Measurements from ENCODE around the gene NSDHL. TPM values are rescaled to one million over a fixed set of nuclear protein-coding genes. Genes with fewer than 3 reads are reported as not detected.

The NSDHL gene
- total RNA-seq, 4 donors from 2014 or later = 1.4 to 21.0 (median 13.5) TPM

DNA sequence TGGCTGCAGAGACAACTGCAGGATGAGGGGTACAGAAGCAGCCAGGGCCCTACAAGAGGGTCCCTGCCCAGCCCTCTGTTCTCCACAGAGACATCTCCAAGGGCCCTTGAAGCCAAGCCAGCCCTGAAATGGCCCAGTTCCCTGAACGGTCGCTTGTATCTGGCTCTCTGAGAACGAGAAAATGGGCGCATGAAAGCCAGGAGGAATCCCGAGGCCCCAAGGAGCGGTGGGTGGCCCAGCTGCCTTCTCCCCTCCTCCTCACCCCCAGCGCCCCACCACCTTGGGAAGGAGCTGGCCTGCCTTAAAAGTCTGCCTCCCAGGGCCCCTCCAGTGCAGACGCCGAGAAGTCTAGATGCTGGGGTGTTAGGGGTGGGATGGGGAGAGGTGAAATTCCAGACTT is 72.7 kb downstream of the NSDHL start:
- in situ Hi-C loops (cut with MboI; ENCODE audit: low pct_ligation_motif_present in 1 of 4, low pct_unique_long_range_greater_than_20kb in 1 of 4, low sequenced_read_pairs in 3 of 4) (no loop called here), intact Hi-C loops (cut with DNase I; ENCODE audit: low total_unique reads) (no loop called here)
- no peak overlapping the region for H3K27ac ChIP-seq
- H3K4me3 ChIP-seq = no peak overlapping the region
- 67 to 84% methylated on average over 6 to 9 of the region's 9 CpGs for WGBS, 2 donors (ENCODE audit: low coverage in 1 of 2)
- no peaks in the 10 kb centered on the region for H3K36me3 ChIP-seq
- no peak for DNase-seq
- H3K27me3 ChIP-seq = peaks cover 3% of the 10 kb centered on the region
- TF ChIP-seq, protein P1, sequence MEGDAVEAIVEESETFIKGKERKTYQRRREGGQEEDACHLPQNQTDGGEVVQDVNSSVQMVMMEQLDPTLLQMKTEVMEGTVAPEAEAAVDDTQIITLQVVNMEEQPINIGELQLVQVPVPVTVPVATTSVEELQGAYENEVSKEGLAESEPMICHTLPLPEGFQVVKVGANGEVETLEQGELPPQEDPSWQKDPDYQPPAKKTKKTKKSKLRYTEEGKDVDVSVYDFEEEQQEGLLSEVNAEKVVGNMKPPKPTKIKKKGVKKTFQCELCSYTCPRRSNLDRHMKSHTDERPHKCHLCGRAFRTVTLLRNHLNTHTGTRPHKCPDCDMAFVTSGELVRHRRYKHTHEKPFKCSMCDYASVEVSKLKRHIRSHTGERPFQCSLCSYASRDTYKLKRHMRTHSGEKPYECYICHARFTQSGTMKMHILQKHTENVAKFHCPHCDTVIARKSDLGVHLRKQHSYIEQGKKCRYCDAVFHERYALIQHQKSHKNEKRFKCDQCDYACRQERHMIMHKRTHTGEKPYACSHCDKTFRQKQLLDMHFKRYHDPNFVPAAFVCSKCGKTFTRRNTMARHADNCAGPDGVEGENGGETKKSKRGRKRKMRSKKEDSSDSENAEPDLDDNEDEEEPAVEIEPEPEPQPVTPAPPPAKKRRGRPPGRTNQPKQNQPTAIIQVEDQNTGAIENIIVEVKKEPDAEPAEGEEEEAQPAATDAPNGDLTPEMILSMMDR (IDR thresholded peaks at IDR 0.05) = no peak
- TF ChIP-seq POLR2A (IDR thresholded peaks at IDR 0.05) (no peak), EP300 (IDR thresholded peaks at IDR 0.05; ENCODE audit: low read depth) (no peak), POLR2AphosphoS5 (IDR thresholded peaks at IDR 0.05) (no peak)
- H3K4me1 ChIP-seq = no peaks in the 10 kb centered on the region
- H3K9me3 ChIP-seq = no peaks in the 10 kb centered on the region

DNA sequence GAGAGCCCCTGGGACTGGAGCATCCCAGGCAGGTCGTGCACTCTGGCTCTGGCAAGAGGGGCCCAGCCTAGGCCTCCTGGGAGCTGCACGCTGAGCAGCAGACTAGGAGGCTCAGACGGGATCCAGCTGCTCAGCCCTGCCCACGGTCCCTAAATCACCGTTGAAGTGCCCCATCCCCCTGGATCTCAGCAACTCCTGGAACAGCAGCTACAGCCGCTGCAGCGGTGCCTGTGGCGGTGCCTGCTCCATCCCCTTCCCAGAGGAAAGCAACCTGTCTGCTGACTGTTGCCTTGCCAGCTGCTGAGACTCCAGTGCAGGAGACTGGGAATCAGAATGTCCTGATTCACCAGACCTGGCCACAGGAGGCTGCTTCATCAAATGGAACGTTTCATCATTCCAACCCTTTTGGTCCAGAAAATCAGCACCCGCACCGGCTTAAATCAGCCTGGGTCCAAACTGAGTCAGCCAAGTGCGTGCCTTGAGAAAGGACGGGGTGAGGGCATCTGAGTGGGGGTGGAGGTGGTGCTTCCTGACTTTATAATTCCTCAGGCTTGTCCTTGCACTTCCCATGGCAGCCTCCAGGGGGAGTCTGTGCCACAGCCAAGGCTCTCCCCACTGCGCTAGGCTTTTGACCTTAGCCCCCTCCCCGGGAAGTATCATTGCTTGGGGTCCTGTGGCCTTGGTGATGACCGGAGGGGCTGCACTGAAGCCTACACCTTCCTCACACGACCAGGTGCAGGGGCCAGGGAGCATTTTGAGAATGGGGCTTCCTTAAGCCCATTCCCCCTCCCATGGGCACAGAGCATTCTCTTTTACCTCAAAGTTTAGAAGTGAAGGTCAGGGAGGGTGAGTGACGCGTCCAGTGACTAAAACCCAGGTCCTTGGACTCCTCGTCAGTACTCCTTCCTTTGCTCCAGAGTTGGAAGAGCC is 73.6 kb downstream of the NSDHL start:
- no peaks in the 10 kb centered on the region for H3K36me3 ChIP-seq
- H3K27me3 ChIP-seq = no peaks in the 10 kb centered on the region
- H3K4me1 ChIP-seq = no peaks in the 10 kb centered on the region
- TF ChIP-seq POLR2A (IDR thresholded peaks at IDR 0.05) (no peak), POLR2AphosphoS5 (IDR thresholded peaks at IDR 0.05) (no peak)
- TF ChIP-seq, protein P1 (IDR thresholded peaks at IDR 0.05) = peak; percentile 49 to 69 (median 63)
- H3K27ac ChIP-seq = no peak overlapping the region
- intact Hi-C loops (cut with DNase I; ENCODE audit: low total_unique reads) = no loop called here
- H3K9me3 ChIP-seq = no peaks in the 10 kb centered on the region
- 45% methylated on average over 20 of the region's 20 CpGs; no CpG with 5 or more reads in 1 of the 2 donors for WGBS, 2 donors (ENCODE audit: low coverage in 1 of 2)
- no peak overlapping the region for H3K4me3 ChIP-seq
- DNase-seq = peak; percentile 51
- in situ Hi-C loops (cut with MboI; ENCODE audit: low pct_ligation_motif_present in 1 of 4, low pct_unique_long_range_greater_than_20kb in 1 of 4, low sequenced_read_pairs in 3 of 4) = no loop called here

DNA sequence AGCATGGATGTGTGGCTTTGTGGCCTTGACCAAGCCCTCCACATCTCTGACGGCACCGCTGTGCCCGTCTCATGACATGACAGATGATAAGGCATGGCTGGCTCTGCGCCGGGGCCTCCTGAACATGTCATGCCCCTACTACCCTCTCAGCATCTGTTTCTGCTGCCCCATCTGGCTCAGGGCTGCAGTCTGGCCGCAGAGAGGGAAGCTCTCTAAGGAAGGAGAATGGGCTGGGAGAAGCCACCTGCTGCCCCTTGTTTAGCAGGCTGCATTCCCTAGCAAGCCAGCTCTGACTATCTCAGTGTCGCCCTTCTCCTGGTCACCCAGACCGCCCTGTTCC is 74.2 kb downstream of the NSDHL start:
- WGBS, 2 donors (ENCODE audit: low coverage in 1 of 2) = 72% methylated on average over 8 of the region's 8 CpGs; no CpG with 5 or more reads in 1 of the 2 donors
- no peak for DNase-seq
- intact Hi-C loops (cut with DNase I; ENCODE audit: low total_unique reads) (no loop called here), in situ Hi-C loops (cut with MboI; ENCODE audit: low pct_ligation_motif_present in 1 of 4, low pct_unique_long_range_greater_than_20kb in 1 of 4, low sequenced_read_pairs in 3 of 4) (no loop called here)
- Histone ChIP-seq H3K36me3 (no peaks in the 10 kb centered on the region), H3K27ac (no peak overlapping the region), H3K9me3 (no peaks in the 10 kb centered on the region), H3K4me3 (no peak overlapping the region), H3K4me1 (no peaks in the 10 kb centered on the region), H3K27me3 (no peaks in the 10 kb centered on the region)
- no peak for TF ChIP-seq EP300 (IDR thresholded peaks at IDR 0.05; ENCODE audit: low read depth)
- no peak for TF ChIP-seq POLR2A (IDR thresholded peaks at IDR 0.05)
- TF ChIP-seq POLR2AphosphoS5 (IDR thresholded peaks at IDR 0.05) = no peak
- TF ChIP-seq, protein P1 (IDR thresholded peaks at IDR 0.05) = no peak

DNA sequence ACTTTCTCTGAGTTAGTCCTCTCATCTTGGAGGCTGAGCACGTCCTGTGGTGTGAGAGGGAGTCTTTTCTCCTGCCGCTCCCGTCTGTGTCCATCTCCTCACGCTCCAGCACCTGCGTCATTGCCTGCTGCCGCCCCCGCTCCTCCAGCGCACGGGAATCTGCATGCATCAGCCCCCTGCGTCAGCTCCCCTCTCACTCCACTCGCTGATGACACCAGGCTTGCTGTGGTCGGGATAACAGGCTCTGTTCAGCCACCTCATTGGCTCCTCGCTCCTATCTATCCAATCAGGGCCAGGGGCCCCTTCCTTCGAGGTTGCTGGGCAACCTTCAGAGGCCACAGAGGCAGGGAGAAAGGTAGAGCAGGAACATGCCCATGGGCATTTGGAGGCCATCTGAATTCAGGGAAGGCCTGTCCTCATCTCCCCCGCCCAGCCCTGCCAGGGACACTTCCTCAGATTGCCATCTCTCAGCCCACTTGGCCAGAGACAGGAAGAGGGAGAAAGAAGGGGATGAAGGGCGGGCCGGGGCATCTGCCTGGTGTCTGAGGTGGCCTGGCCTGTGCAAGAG is 76.3 kb downstream of the NSDHL start:
- 69% methylated on average over 17 of the region's 17 CpGs; no CpG with 5 or more reads in 1 of the 2 donors for WGBS, 2 donors (ENCODE audit: low coverage in 1 of 2)
- Histone ChIP-seq H3K36me3 (no peaks in the 10 kb centered on the region), H3K27me3 (no peaks in the 10 kb centered on the region), H3K27ac (no peak overlapping the region), H3K9me3 (no peaks in the 10 kb centered on the region), H3K4me3 (no peak overlapping the region), H3K4me1 (no peaks in the 10 kb centered on the region)
- intact Hi-C loops (cut with DNase I; ENCODE audit: low total_unique reads) = no loop called here
- DNase-seq = no peak
- TF ChIP-seq EP300 (IDR thresholded peaks at IDR 0.05; ENCODE audit: low read depth) (no peak), POLR2AphosphoS5 (IDR thresholded peaks at IDR 0.05) (no peak), POLR2A (IDR thresholded peaks at IDR 0.05) (no peak)
- TF ChIP-seq, protein P1 (IDR thresholded peaks at IDR 0.05) = no peak
- in situ Hi-C loops (cut with MboI; ENCODE audit: low pct_ligation_motif_present in 1 of 4, low pct_unique_long_range_greater_than_20kb in 1 of 4, low sequenced_read_pairs in 3 of 4) = no loop called here

Measured in transverse colon (tissue), 4 donors.